Activated CD4-positive, CD25-positive, alpha-beta regulatory T cell treated with anti-CD3 and anti-CD28 coated beads, Interleukin-2, amount 50 U/mL, for 16 hours (primary cell): Measurements from ENCODE around the gene SPAM1.
"Not testable (repeated sequence)": the region's sequence is repeated elsewhere in the genome, so short reads cannot be mapped to it uniquely, and the experiment has no call there.

Experiments
- DNase-seq: peaks from one replicate; pipeline ENCODE4 v3.0.0-alpha.2; 2020; ENCODE audit warnings: low read depth, low spot score

The SPAM1 gene

GRCh38 chr7:123924941-123925340 lies at the start of gene SPAM1:
TSS of gene SPAM1 (plus strand) at chr7:123925241. CDS start at chr7:123953571, 28,330 bp downstream.
- no peak for DNase-seq

- DNase-seq: no peak
Observed at GRCh38 chr7:123876557-123877256, 48.3 kb upstream of the SPAM1 start.

- DNase-seq: no peak
Observed at GRCh38 chr7:123879628-123880027, 45.4 kb upstream of the SPAM1 start.

- DNase-seq: no peak
Observed at GRCh38 chr7:123881300-123881699, 43.7 kb upstream of the SPAM1 start.

GRCh38 chr7:123883154-123883553 lies 41.9 kb upstream of the SPAM1 start:
- no peak for DNase-seq

GRCh38 chr7:123888192-123888591 lies 36.8 kb upstream of the SPAM1 start:
- no peak for DNase-seq

GRCh38 chr7:123894753-123895152 lies 30.3 kb upstream of the SPAM1 start:
- not testable (repeated sequence) for DNase-seq

GRCh38 chr7:123901101-123901500 lies 23.9 kb upstream of the SPAM1 start:
- DNase-seq: no peak

- DNase-seq: no peak
Observed at GRCh38 chr7:123905714-123906113, 19.3 kb upstream of the SPAM1 start.

GRCh38 chr7:123916240-123916724 lies 8.8 kb upstream of the SPAM1 start:
- DNase-seq: no peak

GRCh38 chr7:123917878-123918277 lies 7.2 kb upstream of the SPAM1 start:
- no peak for DNase-seq

GRCh38 chr7:123918309-123918708 lies 6.7 kb upstream of the SPAM1 start:
- no peak for DNase-seq

GRCh38 chr7:123923599-123923998 lies 1.4 kb upstream of the SPAM1 start:
- no peak for DNase-seq

GRCh38 chr7:123929107-123929506 lies 4.1 kb downstream of the SPAM1 start:
- DNase-seq: no peak

- DNase-seq: no peak
Observed at GRCh38 chr7:123929655-123930054, 4.6 kb downstream of the SPAM1 start.

- no peak for DNase-seq
Observed at GRCh38 chr7:123935436-123936381, 10.7 kb downstream of the SPAM1 start.

GRCh38 chr7:123936388-123936787 lies 11.3 kb downstream of the SPAM1 start:
- no peak for DNase-seq

GRCh38 chr7:123939784-123940183 lies 14.7 kb downstream of the SPAM1 start:
- no peak for DNase-seq

GRCh38 chr7:123941391-123942180 lies 16.5 kb downstream of the SPAM1 start:
- no peak for DNase-seq

GRCh38 chr7:123944395-123944794 lies 19.4 kb downstream of the SPAM1 start:
- no peak for DNase-seq

GRCh38 chr7:123945938-123946337 lies 20.9 kb downstream of the SPAM1 start:
- DNase-seq: no peak

- DNase-seq: no peak
Observed at GRCh38 chr7:123948136-123948535, 23.1 kb downstream of the SPAM1 start.
